Measurements from ENCODE around the gene CLDN34.

CLDN34 gene

DNA sequence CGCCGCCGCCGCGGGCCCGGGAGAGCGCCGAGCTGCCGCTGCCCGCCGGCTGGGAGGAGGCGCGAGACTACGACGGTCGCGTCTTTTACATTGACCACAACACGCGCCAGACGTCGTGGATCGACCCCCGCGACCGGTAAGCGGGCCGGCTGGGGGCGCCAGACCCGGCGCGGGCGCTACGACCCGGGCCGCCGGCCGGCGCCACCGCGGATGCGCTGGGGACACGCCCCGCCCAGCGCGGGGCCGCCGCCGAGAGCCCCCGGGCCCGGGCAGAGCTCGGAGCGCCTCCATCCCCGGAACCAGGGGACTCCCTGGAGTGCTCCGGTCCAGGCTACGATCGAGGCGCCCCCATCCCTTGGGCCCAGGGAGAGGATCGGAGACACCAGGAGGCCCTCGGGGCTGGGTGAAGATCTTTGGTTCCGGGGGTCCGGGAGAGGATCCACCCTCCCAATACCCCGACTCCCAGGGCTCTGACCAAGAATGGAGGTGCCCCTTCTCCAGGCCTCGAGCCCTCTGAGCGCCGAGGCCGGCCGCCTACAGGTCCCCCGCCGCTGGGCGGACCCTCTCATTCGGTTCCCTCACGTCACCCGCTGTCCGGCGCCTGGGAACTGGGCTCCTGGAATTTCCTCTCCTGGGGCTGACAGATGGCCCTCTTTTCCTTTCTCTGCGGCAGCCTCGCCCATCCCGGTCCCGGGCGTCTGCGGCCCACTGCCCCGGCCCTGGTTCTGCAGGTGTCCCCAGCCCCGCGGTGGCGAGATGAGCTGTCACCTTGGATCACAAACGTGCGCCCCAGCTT is 48.8 kb downstream of the CLDN34 start:
- DNase-seq (ENCODE audit: low spot score) (peak; percentile 16), FAIRE-seq (no peak)

DNA sequence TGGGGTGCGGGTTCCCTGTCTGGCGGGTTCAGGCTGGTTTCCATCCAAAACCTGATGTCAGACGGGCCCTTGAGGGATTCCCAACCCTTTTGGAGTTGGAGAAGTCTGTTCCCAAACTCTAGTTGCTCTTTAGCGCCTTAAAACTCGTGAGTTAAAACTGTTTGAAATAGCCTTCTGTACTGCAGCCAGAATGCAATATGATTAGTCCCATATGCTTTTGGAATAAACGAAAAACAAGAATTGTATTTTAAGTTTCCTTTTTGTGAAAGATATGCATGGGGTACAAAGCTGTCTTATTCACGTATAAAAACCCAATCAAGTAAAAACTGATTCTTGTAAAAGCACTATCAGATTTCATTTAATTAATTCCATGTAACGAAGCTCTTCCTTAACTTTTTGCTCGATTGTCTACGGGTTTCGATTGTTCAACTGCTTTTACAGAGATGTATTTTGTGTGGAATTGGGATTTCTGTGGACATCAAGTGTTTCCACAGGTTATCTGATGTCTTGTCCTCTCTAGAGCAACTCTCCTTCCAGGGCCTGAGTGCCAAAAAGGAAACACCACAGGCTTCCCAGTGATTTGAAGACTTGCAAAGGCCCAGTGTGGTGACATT is 49.5 kb downstream of the CLDN34 start:
- DNase-seq (ENCODE audit: low spot score), result no peak
- FAIRE-seq, result no peak

DNA sequence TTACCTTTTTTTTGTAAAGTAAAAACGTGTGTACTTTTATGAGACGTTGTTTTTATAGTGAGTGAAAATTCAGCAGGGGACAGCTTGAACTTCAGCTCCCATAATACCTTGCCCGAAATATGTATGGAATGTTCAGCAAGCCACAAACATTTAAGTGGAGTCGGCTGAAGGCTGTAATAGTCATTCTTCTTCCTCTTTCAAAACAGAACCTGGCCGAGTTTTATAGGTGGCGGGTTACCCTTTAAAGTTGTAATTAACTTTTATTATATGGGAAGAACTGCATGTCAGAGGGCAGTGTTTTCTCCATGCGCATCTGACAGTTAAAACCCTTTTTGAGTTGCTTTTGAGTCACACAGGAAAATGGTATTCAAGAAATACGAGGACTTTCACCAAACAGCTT is 50.7 kb downstream of the CLDN34 start:
- FAIRE-seq, result peak; percentile 96
- peak; percentile 85 for DNase-seq (ENCODE audit: low spot score)

Data from RCC 7860 (cell line).